Neural progenitor cell (in vitro differentiated cells): ENCODE data around the gene IL1RAPL1. TPM values are rescaled to one million over a fixed set of nuclear protein-coding genes. Genes with fewer than 3 reads are reported as not detected.

Experiments used
- DNase-seq: peaks from one replicate; pipeline ENCODE4 v3.0.0-alpha.2; 2016; ENCODE audit warnings: low spot score
- H2AFZ ChIP-seq: fragments of 200-600 bp; sonication (generic); replicated peaks from 2 replicates; pipeline ENCODE4 v1.6.1; 2016; ENCODE audit warnings: antibody characterized with exemption
- H3F3A ChIP-seq: fragments of 200-600 bp; sonication (generic); 2 replicates; pipeline ENCODE4 v1.6.1; 2016; ENCODE audit warnings: antibody characterized with exemption, low read depth
- H3K27ac ChIP-seq: fragments of 200-600 bp; sonication (generic); 2 replicates; pipeline ENCODE4 v1.5.1; 2016; ENCODE audit warnings: mild to moderate bottlenecking
- H3K27me3 ChIP-seq: fragments of 200-600 bp; sonication (generic); 2 replicates; pipeline ENCODE4 v1.6.1; 2016; ENCODE audit warnings: mild to moderate bottlenecking, moderate library complexity
- H3K36me3 ChIP-seq: fragments of 200-600 bp; sonication (generic); 2 replicates; pipeline ENCODE4 v1.5.1; 2016
- H3K4me1 ChIP-seq: fragments of 200-600 bp; sonication (generic); 2 replicates; pipeline ENCODE4 v1.6.1; 2016; ENCODE audit warnings: mixed run types
- H3K4me2 ChIP-seq: fragments of 200-600 bp; sonication (generic); 2 replicates; pipeline ENCODE4 v1.6.1; 2016
- H3K4me3 ChIP-seq: fragments of 200-600 bp; sonication (generic); 2 replicates; pipeline ENCODE4 v1.5.1; 2016
- H3K79me2 ChIP-seq: fragments of 200-600 bp; sonication (generic); 2 replicates; pipeline ENCODE4 v1.6.1; 2016; ENCODE audit warnings: low read depth
- H3K9ac ChIP-seq: fragments of 200-600 bp; sonication (generic); 2 replicates; pipeline ENCODE4 v1.6.1; 2016
- H3K9me3 ChIP-seq: fragments of 200-600 bp; sonication (generic); 2 replicates; pipeline ENCODE4 v1.5.1; 2016; ENCODE audit warnings: low read depth
- H4K20me1 ChIP-seq: fragments of 200-600 bp; sonication (generic); 2 replicates; pipeline ENCODE4 v1.6.1; 2016; ENCODE audit warnings: low read depth
- H3K27ac Mint-ChIP-seq: 3 replicates; pipeline ENCODE4 v1.8.0; 2021; ENCODE audit warnings: mixed read lengths
- H3K27me3 Mint-ChIP-seq: 2 replicates; pipeline ENCODE4 v1.8.0; 2022; ENCODE audit warnings: low read depth, mild to moderate bottlenecking, inconsistent platforms, moderate library complexity, mixed read lengths; ENCODE audit not compliant: insufficient read depth
- H3K36me3 Mint-ChIP-seq: 3 replicates; pipeline ENCODE4 v1.8.0; 2021; ENCODE audit warnings: mixed read lengths
- H3K4me1 Mint-ChIP-seq: 3 replicates; pipeline ENCODE4 v1.8.0; 2021; ENCODE audit warnings: mixed read lengths
- H3K4me3 Mint-ChIP-seq: 3 replicates; pipeline ENCODE4 v1.8.0; 2021; ENCODE audit warnings: mild to moderate bottlenecking, moderate library complexity, mixed read lengths
- H3K9me3 Mint-ChIP-seq: 3 replicates; pipeline ENCODE4 v1.8.0; 2020; ENCODE audit warnings: mixed read lengths
- EZH2 ChIP-seq: fragments of 200-600 bp; sonication (generic); IDR thresholded peaks from 2 replicates; pipeline ENCODE4 v1.6.1; 2017; ENCODE audit warnings: antibody characterized with exemption, mild to moderate bottlenecking, moderate library complexity
- EZH2phosphoT487 ChIP-seq: fragments of 200-600 bp; sonication (generic); IDR thresholded peaks from 2 replicates; pipeline ENCODE4 v1.6.1; 2017; ENCODE audit warnings: antibody characterized with exemption
- total RNA-seq: library from RNA; depleted of rRNA; stranded (reverse); fragments of >200 nt; gene quantifications from 2 replicates; pipeline ENCODE4 v1.2.3, GENCODE V29; 2015; ENCODE audit warnings: low replicate concordance
- TF ChIP-seq, protein P1 (sequence below): fragments of 200-600 bp; sonication (generic); IDR thresholded peaks from 2 replicates; pipeline ENCODE4 v1.5.1; 2017; ENCODE audit warnings: antibody characterized with exemption, mild to moderate bottlenecking

IL1RAPL1 gene
- 10.7 and 13.4 TPM in 2 replicates for total RNA-seq

- Histone ChIP-seq H3K27me3 (no peaks in the 10 kb centered on the region), H3K79me2 (peaks cover 48% of the 10 kb centered on the region)
Measured at GRCh38 chrX:28586981-28587551, at the start of gene IL1RAPL1. TSS of gene IL1RAPL1 (plus strand) at chrX:28587446.

GRCh38 chrX:28542791-28543190 lies 44.5 kb upstream of the IL1RAPL1 start:
- H3K36me3 Mint-ChIP-seq = no peaks in the 10 kb centered on the region
- no peaks in the 10 kb centered on the region for H3K27me3 Mint-ChIP-seq
- Histone ChIP-seq H3K27ac (no peak overlapping the region), H3K79me2 (no peaks in the 10 kb centered on the region), H3K27me3 (no peaks in the 10 kb centered on the region), H3K9ac (no peak overlapping the region), H3K36me3 (no peaks in the 10 kb centered on the region), H3K4me1 (no peaks in the 10 kb centered on the region), H2AFZ (no peak overlapping the region), H3K4me3 (no peak overlapping the region), H4K20me1 (no peaks in the 10 kb centered on the region), H3K4me2 (no peak overlapping the region), H3F3A (no peaks in the 10 kb centered on the region), H3K9me3 (no peaks in the 10 kb centered on the region)
- H3K9me3 Mint-ChIP-seq = no peaks in the 10 kb centered on the region
- TF ChIP-seq EZH2 = no peak
- no peak for DNase-seq
- H3K4me1 Mint-ChIP-seq = no peaks in the 10 kb centered on the region
- H3K27ac Mint-ChIP-seq = no peak overlapping the region
- H3K4me3 Mint-ChIP-seq = no peak overlapping the region

More at GRCh38 chrX:28586981-28587551, at the start of gene IL1RAPL1:
- Mint-ChIP-seq H3K4me1 (peaks cover 24% of the 10 kb centered on the region), H3K4me3 (no peak within 1 kb of the TSS), H3K27me3 (no peaks in the 10 kb centered on the region), H3K36me3 (no peaks in the 10 kb centered on the region), H3K9me3 (no peaks in the 10 kb centered on the region), H3K27ac (no peak within 1 kb of the TSS)
- Histone ChIP-seq H3K9me3 (peaks cover 9% of the 10 kb centered on the region), H3K9ac (peak within 1 kb of the TSS; percentile 21), H3K4me2 (peak within 1 kb of the TSS; percentile 84), H3K36me3 (no peaks in the 10 kb centered on the region), H3F3A (peaks cover 23% of the 10 kb centered on the region), H2AFZ (peak within 1 kb of the TSS; percentile 63), H4K20me1 (no peaks in the 10 kb centered on the region), H3K27ac (no peak within 1 kb of the TSS), H3K4me1 (peaks cover 29% of the 10 kb centered on the region), H3K4me3 (peak within 1 kb of the TSS; percentile 81)
- TF ChIP-seq EZH2 (no peak), EZH2phosphoT487 (no peak)
- TF ChIP-seq, protein P1, sequence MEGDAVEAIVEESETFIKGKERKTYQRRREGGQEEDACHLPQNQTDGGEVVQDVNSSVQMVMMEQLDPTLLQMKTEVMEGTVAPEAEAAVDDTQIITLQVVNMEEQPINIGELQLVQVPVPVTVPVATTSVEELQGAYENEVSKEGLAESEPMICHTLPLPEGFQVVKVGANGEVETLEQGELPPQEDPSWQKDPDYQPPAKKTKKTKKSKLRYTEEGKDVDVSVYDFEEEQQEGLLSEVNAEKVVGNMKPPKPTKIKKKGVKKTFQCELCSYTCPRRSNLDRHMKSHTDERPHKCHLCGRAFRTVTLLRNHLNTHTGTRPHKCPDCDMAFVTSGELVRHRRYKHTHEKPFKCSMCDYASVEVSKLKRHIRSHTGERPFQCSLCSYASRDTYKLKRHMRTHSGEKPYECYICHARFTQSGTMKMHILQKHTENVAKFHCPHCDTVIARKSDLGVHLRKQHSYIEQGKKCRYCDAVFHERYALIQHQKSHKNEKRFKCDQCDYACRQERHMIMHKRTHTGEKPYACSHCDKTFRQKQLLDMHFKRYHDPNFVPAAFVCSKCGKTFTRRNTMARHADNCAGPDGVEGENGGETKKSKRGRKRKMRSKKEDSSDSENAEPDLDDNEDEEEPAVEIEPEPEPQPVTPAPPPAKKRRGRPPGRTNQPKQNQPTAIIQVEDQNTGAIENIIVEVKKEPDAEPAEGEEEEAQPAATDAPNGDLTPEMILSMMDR = peak; percentile 22
- DNase-seq = peak; percentile 42

- H3K27ac Mint-ChIP-seq = no peak overlapping the region
- Histone ChIP-seq H2AFZ (no peak overlapping the region), H4K20me1 (no peaks in the 10 kb centered on the region), H3K27ac (no peak overlapping the region), H3K4me2 (no peak overlapping the region), H3K27me3 (no peaks in the 10 kb centered on the region), H3K4me1 (no peaks in the 10 kb centered on the region), H3K9me3 (no peaks in the 10 kb centered on the region), H3K36me3 (no peaks in the 10 kb centered on the region), H3K4me3 (no peak overlapping the region), H3K9ac (no peak overlapping the region), H3F3A (no peaks in the 10 kb centered on the region), H3K79me2 (no peaks in the 10 kb centered on the region)
- H3K4me1 Mint-ChIP-seq = no peaks in the 10 kb centered on the region
- H3K36me3 Mint-ChIP-seq = no peaks in the 10 kb centered on the region
- H3K4me3 Mint-ChIP-seq = no peak overlapping the region
- H3K9me3 Mint-ChIP-seq = peaks cover 7% of the 10 kb centered on the region
- H3K27me3 Mint-ChIP-seq = no peaks in the 10 kb centered on the region
- DNase-seq = no peak
- TF ChIP-seq EZH2phosphoT487 (no peak), EZH2 (no peak)
- TF ChIP-seq, protein P1 = no peak
Measured at GRCh38 chrX:28549838-28550237, 37.4 kb upstream of the IL1RAPL1 start.

DNA sequence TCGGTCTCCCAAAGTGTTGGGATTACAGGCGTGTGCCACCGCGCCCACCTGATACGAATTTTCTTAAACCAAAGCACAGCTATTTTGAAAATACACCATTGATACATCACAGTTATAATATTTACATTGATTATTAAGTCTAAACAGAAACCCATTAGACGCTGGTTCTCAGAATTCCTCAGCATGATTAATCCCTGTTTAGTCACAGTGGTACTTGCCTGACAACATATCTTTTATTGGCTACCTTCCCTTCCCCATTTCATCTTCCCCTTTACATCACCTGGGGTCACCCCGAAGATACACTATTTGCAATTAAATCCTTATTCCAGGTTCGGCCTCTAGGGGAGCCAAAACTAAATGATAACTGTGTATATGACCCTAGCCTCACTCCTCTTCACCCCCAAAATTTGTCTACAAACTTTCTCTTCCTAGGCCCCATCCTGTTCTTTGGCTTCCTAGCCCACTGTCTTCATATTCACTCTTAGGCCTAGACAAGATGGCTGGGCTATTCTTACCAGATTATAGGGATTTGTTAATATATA lies 36.8 kb upstream of the IL1RAPL1 start:
- Histone ChIP-seq H3K9me3 (no peaks in the 10 kb centered on the region), H3K36me3 (no peaks in the 10 kb centered on the region), H3K4me3 (no peak overlapping the region), H3K9ac (no peak overlapping the region), H2AFZ (no peak overlapping the region), H3K27ac (no peak overlapping the region), H3F3A (no peaks in the 10 kb centered on the region), H3K79me2 (no peaks in the 10 kb centered on the region), H3K27me3 (no peaks in the 10 kb centered on the region), H4K20me1 (no peaks in the 10 kb centered on the region), H3K4me1 (no peaks in the 10 kb centered on the region), H3K4me2 (no peak overlapping the region)
- no peaks in the 10 kb centered on the region for H3K27me3 Mint-ChIP-seq
- no peak overlapping the region for H3K4me3 Mint-ChIP-seq
- no peak overlapping the region for H3K27ac Mint-ChIP-seq
- TF ChIP-seq EZH2 (no peak), EZH2phosphoT487 (no peak)
- TF ChIP-seq, protein P1 = peak; percentile 19
- H3K4me1 Mint-ChIP-seq = no peaks in the 10 kb centered on the region
- no peak for DNase-seq
- peaks cover 7% of the 10 kb centered on the region for H3K9me3 Mint-ChIP-seq
- no peaks in the 10 kb centered on the region for H3K36me3 Mint-ChIP-seq
